ENCODE results near the gene NUDT22.

NUDT22 gene

GRCh38 chr11:64192434-64192833 is 33.6 kb upstream of the NUDT22 start:
- in situ Hi-C loops (cut with HindIII; ENCODE audit: low pct_ligation_motif_present, low sequenced_read_pairs), result no loop called here
- TF ChIP-seq CTCF (IDR thresholded peaks at IDR 0.05; ENCODE audit: low read depth, low read length, missing control alignments), result no peak
- peaks cover 61% of the 10 kb centered on the region for H3K36me3 ChIP-seq (replicated peaks)
- H3K4me3 ChIP-seq (ENCODE audit: low read depth, low read length), result no peak overlapping the region
- H3K27ac ChIP-seq, result no peak overlapping the region
- no peak for DNase-seq
- no peaks in the 10 kb centered on the region for H3K27me3 ChIP-seq (replicated peaks)

GRCh38 chr11:64196626-64197025 is 29.4 kb upstream of the NUDT22 start:
- Histone ChIP-seq H3K36me3 (replicated peaks) (peaks cover 88% of the 10 kb centered on the region), H3K27me3 (replicated peaks) (no peaks in the 10 kb centered on the region), H3K4me3 (ENCODE audit: low read depth, low read length) (no peak overlapping the region), H3K27ac (no peak overlapping the region)
- no peak for TF ChIP-seq CTCF (IDR thresholded peaks at IDR 0.05; ENCODE audit: low read depth, low read length, missing control alignments)
- in situ Hi-C loops (cut with HindIII; ENCODE audit: low pct_ligation_motif_present, low sequenced_read_pairs), result no loop called here
- DNase-seq, result no peak

GRCh38 chr11:64198511-64198910 is 27.6 kb upstream of the NUDT22 start:
- in situ Hi-C loops (cut with HindIII; ENCODE audit: low pct_ligation_motif_present, low sequenced_read_pairs), result no loop called here
- H3K27me3 ChIP-seq (replicated peaks), result no peaks in the 10 kb centered on the region
- DNase-seq, result no peak
- H3K4me3 ChIP-seq (ENCODE audit: low read depth, low read length), result no peak overlapping the region
- peaks cover 92% of the 10 kb centered on the region for H3K36me3 ChIP-seq (replicated peaks)
- TF ChIP-seq CTCF (IDR thresholded peaks at IDR 0.05; ENCODE audit: low read depth, low read length, missing control alignments), result no peak
- no peak overlapping the region for H3K27ac ChIP-seq

GRCh38 chr11:64201543-64201942 is 24.5 kb upstream of the NUDT22 start:
- no peaks in the 10 kb centered on the region for H3K27me3 ChIP-seq (replicated peaks)
- no peak overlapping the region for H3K27ac ChIP-seq
- TF ChIP-seq CTCF (IDR thresholded peaks at IDR 0.05; ENCODE audit: low read depth, low read length, missing control alignments), result no peak
- no peak overlapping the region for H3K4me3 ChIP-seq (ENCODE audit: low read depth, low read length)
- in situ Hi-C loops (cut with HindIII; ENCODE audit: low pct_ligation_motif_present, low sequenced_read_pairs), result no loop called here
- DNase-seq, result no peak
- H3K36me3 ChIP-seq (replicated peaks), result peaks cover 80% of the 10 kb centered on the region

GRCh38 chr11:64202992-64203391 is 23.1 kb upstream of the NUDT22 start:
- no peak for TF ChIP-seq CTCF (IDR thresholded peaks at IDR 0.05; ENCODE audit: low read depth, low read length, missing control alignments)
- H3K36me3 ChIP-seq (replicated peaks), result peaks cover 71% of the 10 kb centered on the region
- H3K27me3 ChIP-seq (replicated peaks), result no peaks in the 10 kb centered on the region
- DNase-seq, result no peak
- H3K27ac ChIP-seq, result no peak overlapping the region
- in situ Hi-C loops (cut with HindIII; ENCODE audit: low pct_ligation_motif_present, low sequenced_read_pairs), result no loop called here
- no peak overlapping the region for H3K4me3 ChIP-seq (ENCODE audit: low read depth, low read length)

GRCh38 chr11:64203421-64204079 is 22.5 kb upstream of the NUDT22 start:
- in situ Hi-C loops (cut with HindIII; ENCODE audit: low pct_ligation_motif_present, low sequenced_read_pairs), result no loop called here
- DNase-seq, result no peak
- no peak for TF ChIP-seq CTCF (IDR thresholded peaks at IDR 0.05; ENCODE audit: low read depth, low read length, missing control alignments)
- no peaks in the 10 kb centered on the region for H3K27me3 ChIP-seq (replicated peaks)
- H3K36me3 ChIP-seq (replicated peaks), result peaks cover 65% of the 10 kb centered on the region
- no peak overlapping the region for H3K4me3 ChIP-seq (ENCODE audit: low read depth, low read length)
- no peak overlapping the region for H3K27ac ChIP-seq

All from brain microvascular endothelial cell (primary cell).